IMR-90 (cell line): Measurements from ENCODE around the gene FGF9. TPM values are rescaled to one million over a fixed set of nuclear protein-coding genes. Genes with fewer than 3 reads are reported as not detected.

Source experiments
- ATAC-seq: fragments of 200-7000 bp; cut with Tn5 transposase; 2 replicates; pipeline ENCODE4 v1.9.1; 2020; ENCODE audit warnings: low read depth, mild to moderate bottlenecking, moderate library complexity
- BruUV-seq: library from RNA; stranded (reverse); fragments of 400-500 nt; replicated peaks from 2 replicates; lab custom pipeline; 2021; lab: Mats Ljungman, UMichigan
- CTCF ChIA-PET: fragments of 300-600 bp; formaldehyde crosslinking; extraction: SDS; loops from one replicate; lab custom pipeline; 2021; ENCODE audit warnings: antibody characterized with exemption; lab: Yijun Ruan, JAX
- POLR2A ChIA-PET: fragments of 300-600 bp; sonication (Branson Sonifier 250); formaldehyde crosslinking; loops from one replicate; lab custom pipeline; 2022; ENCODE audit warnings: antibody characterized with exemption; ENCODE audit not compliant: unreplicated experiment; lab: Charles Lee
- DNase-seq: peaks from one replicate; pipeline ENCODE4 v3.0.0; 2013
- H2AFZ ChIP-seq: replicated peaks from 2 replicates; pipeline ENCODE3; 2013; ENCODE audit warnings: low read length, mild to moderate bottlenecking; ENCODE audit not compliant: poor library complexity
- H2AK5ac ChIP-seq: 2 replicates; pipeline ENCODE4 v1.6.1; 2013; ENCODE audit warnings: low read depth, low read length, inconsistent platforms
- H2AK9ac ChIP-seq: replicated peaks from 2 replicates; pipeline ENCODE3; 2013; ENCODE audit warnings: mild to moderate bottlenecking, low read depth, low read length, moderate library complexity; ENCODE audit not compliant: poor library complexity
- H2BK120ac ChIP-seq: 2 replicates; pipeline ENCODE4 v1.6.1; 2013; ENCODE audit warnings: low read depth, low read length, inconsistent platforms
- H2BK15ac ChIP-seq: 3 replicates; pipeline ENCODE4 v1.6.1; 2013; ENCODE audit warnings: low read depth, low read length, inconsistent platforms
- H2BK20ac ChIP-seq: 2 replicates; pipeline ENCODE4 v1.6.1; 2013; ENCODE audit warnings: low read depth, mild to moderate bottlenecking, inconsistent platforms, low read length, moderate library complexity
- H2BK5ac ChIP-seq: 2 replicates; pipeline ENCODE4 v1.6.1; 2013; ENCODE audit warnings: mild to moderate bottlenecking, low read depth, low read length, inconsistent platforms; ENCODE audit not compliant: poor library complexity, severe bottlenecking
- H3K14ac ChIP-seq: replicated peaks from 2 replicates; pipeline ENCODE4 v1.6.1; 2013; ENCODE audit warnings: low read depth, low read length, inconsistent platforms
- H3K18ac ChIP-seq: 2 replicates; pipeline ENCODE4 v1.6.1; 2013; ENCODE audit warnings: low read depth, low read length, control low read depth
- H3K23ac ChIP-seq: 2 replicates; pipeline ENCODE4 v1.6.1; 2013; ENCODE audit warnings: low read depth, low read length, inconsistent platforms
- H3K27ac ChIP-seq: 2 replicates; pipeline ENCODE4 v1.5.1; 2013; ENCODE audit warnings: mild to moderate bottlenecking, control low read depth, low read length; ENCODE audit not compliant: insufficient read depth
- H3K27me3 ChIP-seq: 2 replicates; pipeline ENCODE4 v1.6.1; 2013; ENCODE audit warnings: low read length; ENCODE audit not compliant: control insufficient read depth, insufficient read depth
- H3K36me3 ChIP-seq: 2 replicates; pipeline ENCODE4 v1.6.1; 2013; ENCODE audit warnings: low read length, mixed read lengths; ENCODE audit not compliant: control insufficient read depth, insufficient read depth
- H3K4ac ChIP-seq: 2 replicates; pipeline ENCODE4 v1.6.1; 2013; ENCODE audit warnings: low read depth, low read length, inconsistent platforms
- H3K4me1 ChIP-seq: 2 replicates; pipeline ENCODE4 v1.6.1; 2013; ENCODE audit warnings: low read length, mixed read lengths; ENCODE audit not compliant: control insufficient read depth, insufficient read depth
- H3K4me2 ChIP-seq: 2 replicates; pipeline ENCODE4 v1.6.1; 2013; ENCODE audit warnings: low read depth, mild to moderate bottlenecking, control low read depth, low read length, moderate library complexity
- H3K4me3 ChIP-seq: 2 replicates; pipeline ENCODE4 v1.5.1; 2013; ENCODE audit warnings: low read depth, mild to moderate bottlenecking, control low read depth, low read length, moderate library complexity; ENCODE audit not compliant: insufficient read depth
- H3K56ac ChIP-seq: 2 replicates; pipeline ENCODE4 v1.6.1; 2013; ENCODE audit warnings: low read length, inconsistent platforms; ENCODE audit not compliant: insufficient read depth; ENCODE audit errors: extremely low read depth
- H3K79me1 ChIP-seq, 2 experiments: 2 replicates each; pipeline ENCODE4 v1.6.1; 2013; ENCODE audit warnings: low read length in 2 of 2, inconsistent platforms in 1 of 2, low read depth in 1 of 2
- H3K9ac ChIP-seq: 2 replicates; pipeline ENCODE4 v1.6.1; 2013; ENCODE audit warnings: low read depth, low read length, control low read depth
- H3K9me1 ChIP-seq: 2 replicates; pipeline ENCODE4 v1.6.1; 2013; ENCODE audit warnings: low read length, inconsistent platforms; ENCODE audit not compliant: insufficient read depth
- H3K9me3 ChIP-seq: 2 replicates; pipeline ENCODE4 v1.6.1; 2013; ENCODE audit warnings: low read length; ENCODE audit not compliant: control insufficient read depth, insufficient read depth
- H4K20me1 ChIP-seq: 2 replicates; pipeline ENCODE4 v1.6.1; 2013; ENCODE audit warnings: low read length, inconsistent platforms; ENCODE audit not compliant: insufficient read depth
- H4K5ac ChIP-seq: 2 replicates; pipeline ENCODE4 v1.6.1; 2013; ENCODE audit warnings: mild to moderate bottlenecking, low read depth, low read length, control low read depth
- H4K8ac ChIP-seq, 2 experiments: 2 replicates each; pipeline ENCODE4 v1.6.1; 2013; ENCODE audit warnings: low read depth in 2 of 2, low read length in 2 of 2, control low read depth in 1 of 2, inconsistent platforms in 1 of 2
- H4K91ac ChIP-seq: 2 replicates; pipeline ENCODE4 v1.6.1; 2013; ENCODE audit warnings: low read depth, low read length, inconsistent platforms; ENCODE audit not compliant: insufficient read depth
- CEBPB ChIP-seq: IDR thresholded peaks from 2 replicates; pipeline ENCODE4 v1.6.1; 2012; ENCODE audit warnings: low read depth, low read length, improper control_type of control experiment
- CTCF ChIP-seq: conservative IDR thresholded peaks from 2 replicates; pipeline ENCODE4 v1.5.1; 2012; ENCODE audit warnings: mild to moderate bottlenecking, low read depth, low read length, improper control_type of control experiment
- FOS ChIP-seq: fragments of 150-350 bp; IDR thresholded peaks from 2 replicates; pipeline ENCODE4 v1.6.1; 2016; ENCODE audit warnings: low read depth, low read length
- MAZ ChIP-seq: IDR thresholded peaks from 2 replicates; pipeline ENCODE4 v1.6.1; 2012; ENCODE audit warnings: low read depth, mild to moderate bottlenecking, low read length, improper control_type of control experiment, moderate library complexity, borderline replicate concordance
- RAD21 ChIP-seq: IDR thresholded peaks from 2 replicates; pipeline ENCODE4 v1.6.1; 2012; ENCODE audit warnings: low read length, improper control_type of control experiment
- SMC3 ChIP-seq: fragments of 150-350 bp; IDR thresholded peaks from 2 replicates; pipeline ENCODE4 v1.6.1; 2016; ENCODE audit warnings: low read depth, mild to moderate bottlenecking, antibody characterized with exemption, low read length, moderate library complexity
- WGBS, 2 experiments: methylation state at CpG; one replicate each; pipeline versions ENCODE4 v1.1.5 to v1.1.7; 2013; ENCODE audit warnings: missing lambda C conversion rate in 2 of 2; ENCODE audit not compliant: insufficient read length in 1 of 2; ENCODE audit errors: extremely low coverage in 2 of 2; 5-methylcytosine and 5-hydroxymethylcytosine counted together
- dilution Hi-C: fragments of 300-500 bp; cut with HindIII; formaldehyde crosslinking; loops from one replicate; pipeline ENCODE4 v1.14.3; 2018; ENCODE audit warnings: low sequenced_read_pairs; ENCODE audit not compliant: unreplicated experiment
- in situ Hi-C: fragments of 300-500 bp; cut with MboI; formaldehyde crosslinking; loops from 3 replicates; pipeline ENCODE4 v1.14.3; 2019; ENCODE audit warnings: low sequenced_read_pairs, inconsistent platforms, mixed read lengths
- intact Hi-C: fragments of 100-400 bp; cut with micrococcal nuclease; formaldehyde crosslinking; loops from 2 replicates; pipeline ENCODE4 v1.10.0; 2022
- polyA plus RNA-seq, 3 experiments: library from polyadenylated mRNA; depleted of rRNA; stranded (reverse); fragments of >200 nt; gene quantifications; 2 replicates each; pipeline ENCODE4 v1.2.3, GENCODE V29; 2012; ENCODE audit warnings: low replicate concordance in 1 of 3
- total RNA-seq: library from RNA; depleted of rRNA; stranded (reverse); fragments of >200 nt; gene quantifications from 2 replicates; pipeline ENCODE4 v1.2.3, GENCODE V29; 2012
- TF ChIP-seq, protein P1 (sequence below): fragments of 150-350 bp; IDR thresholded peaks from 2 replicates; pipeline ENCODE4 v1.6.1; 2017; ENCODE audit warnings: mild to moderate bottlenecking, antibody characterized with exemption, low read length, low read depth

The FGF9 gene
- total and polyA plus RNA-seq, 2 of the 4 experiments (the other 2 are of a cell fraction) = under 0.01 to 0.05 TPM

DNA sequence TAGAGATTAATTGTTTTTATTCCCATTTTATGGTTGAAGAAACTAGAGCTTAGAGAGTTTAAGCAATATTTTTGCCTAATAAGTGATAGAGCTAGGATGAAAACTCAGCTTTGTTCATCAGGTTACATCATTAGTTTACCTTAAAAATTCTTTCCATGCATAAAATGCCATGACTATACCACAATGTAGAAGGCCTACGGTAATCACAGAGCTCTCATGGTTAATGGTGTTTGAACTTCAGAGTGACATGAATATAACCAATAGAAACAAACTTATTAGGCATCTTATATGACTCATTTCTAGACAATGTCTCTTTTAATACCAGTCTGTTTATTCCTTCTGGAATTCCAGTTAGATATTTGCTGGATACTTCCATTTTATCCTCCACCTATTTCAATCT is 78.5 kb downstream of the FGF9 start:
- POLR2A ChIA-PET = no interaction called here
- no peaks in the 10 kb centered on the region for H3K27me3 ChIP-seq

More for the DNA sequence above, 78.5 kb downstream of the FGF9 start:
- Histone ChIP-seq H3K56ac (peak overlapping the region; percentile 62; the same call in 1 of the 2 replicates), H3K9me3 (peaks cover 5% of the 10 kb centered on the region), H4K5ac (no peak overlapping the region), H3K14ac (no peak overlapping the region), H2BK120ac (peak overlapping the region; percentile 98; the same call in 1 of the 2 replicates), H3K9me1 (peaks cover 6% of the 10 kb centered on the region; the same call in 1 of the 2 replicates), H3K4me3 (no peak overlapping the region), H2BK15ac (no peak overlapping the region), H3K36me3 (no peaks in the 10 kb centered on the region), H3K18ac (peak overlapping the region; percentile 95; the same call in 1 of the 2 replicates), H3K79me1 (no peaks in the 10 kb centered on the region), H3K9ac (no peak overlapping the region), H2BK5ac (peak overlapping the region; percentile 96), H2AK9ac (no peak overlapping the region), H4K91ac (no peak overlapping the region), H3K4ac (no peak overlapping the region), H2BK20ac (no peak overlapping the region), H3K4me1 (peaks cover 9% of the 10 kb centered on the region), H3K4me2 (peak overlapping the region; percentile 29; the same call in 1 of the 2 replicates), H4K20me1 (no peaks in the 10 kb centered on the region), H2AK5ac (no peak overlapping the region), H4K8ac (peak overlapping the region in 1 of 2 experiments; percentile 94; a peak in 1 of 4 replicates), H2AFZ (no peak overlapping the region), H3K23ac (no peak overlapping the region), H3K27ac (peak overlapping the region; percentile 99; the same call in 1 of the 2 replicates)
- in situ Hi-C loops = no loop called here
- peak; percentile 94 for ATAC-seq
- intact Hi-C loops = loop anchor here (5.0 to 10.0 kb wide), 2 partner anchors 77 to 225 kb away; partner anchors contain the start of gene FGF9
- dilution Hi-C loops = no loop called here
- CTCF ChIA-PET = no interaction called here
- no CpG with 5 or more reads among the region's 1 CpG for WGBS, 2 experiments
- TF ChIP-seq CTCF (no peak), RAD21 (no peak), SMC3 (no peak), FOS (peak; percentile 50; the same call in 1 of the 2 replicates), MAZ (no peak), CEBPB (peak; percentile 53; the same call in 1 of the 2 replicates)
- TF ChIP-seq, protein P1, sequence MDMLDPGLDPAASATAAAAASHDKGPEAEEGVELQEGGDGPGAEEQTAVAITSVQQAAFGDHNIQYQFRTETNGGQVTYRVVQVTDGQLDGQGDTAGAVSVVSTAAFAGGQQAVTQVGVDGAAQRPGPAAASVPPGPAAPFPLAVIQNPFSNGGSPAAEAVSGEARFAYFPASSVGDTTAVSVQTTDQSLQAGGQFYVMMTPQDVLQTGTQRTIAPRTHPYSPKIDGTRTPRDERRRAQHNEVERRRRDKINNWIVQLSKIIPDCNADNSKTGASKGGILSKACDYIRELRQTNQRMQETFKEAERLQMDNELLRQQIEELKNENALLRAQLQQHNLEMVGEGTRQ = no peak
- peak; percentile 94 for DNase-seq
- BruUV-seq = no TSS peak
